Chondrocyte (in vitro differentiated cells): ENCODE data around the gene HOXA9. TPM values are rescaled to one million over a fixed set of nuclear protein-coding genes. Genes with fewer than 3 reads are reported as not detected.

Experiments used
- DNase-seq: peaks from one replicate; pipeline ENCODE4 v3.0.0; 2021; ENCODE audit warnings: mixed read lengths, low spot score
- H3K27ac Mint-ChIP-seq: one replicate; pipeline ENCODE4 v1.8.0; 2021; ENCODE audit warnings: mild to moderate bottlenecking, moderate library complexity, mixed read lengths; ENCODE audit not compliant: unreplicated experiment
- H3K27me3 Mint-ChIP-seq: 2 replicates; pipeline ENCODE4 v1.8.0; 2021; ENCODE audit warnings: low read depth, mixed read lengths
- H3K36me3 Mint-ChIP-seq: 2 replicates; pipeline ENCODE4 v1.8.0; 2021; ENCODE audit warnings: low read depth, mixed read lengths
- H3K4me1 Mint-ChIP-seq: 2 replicates; pipeline ENCODE4 v1.8.0; 2021; ENCODE audit warnings: low read depth, mild to moderate bottlenecking, mixed read lengths
- H3K4me3 Mint-ChIP-seq: one replicate; pipeline ENCODE4 v1.8.0; 2021; ENCODE audit warnings: mild to moderate bottlenecking, moderate library complexity, mixed read lengths; ENCODE audit not compliant: unreplicated experiment
- H3K9me3 Mint-ChIP-seq: 2 replicates; pipeline ENCODE4 v1.8.0; 2021; ENCODE audit warnings: low read depth, mixed read lengths
- total RNA-seq: library from RNA; stranded (reverse); gene quantifications from 3 replicates; pipeline ENCODE4 v1.2.1, GENCODE V29; 2021
- TF ChIP-seq, protein P1 (sequence below): fragments of 200-600 bp; sonication (generic); IDR thresholded peaks from 2 replicates; pipeline ENCODE4 v1.5.0; 2021; ENCODE audit warnings: antibody characterized with exemption, mild to moderate bottlenecking, moderate library complexity

The HOXA9 gene
- total RNA-seq, 1 donor from 2014 or later, result not detected

DNA sequence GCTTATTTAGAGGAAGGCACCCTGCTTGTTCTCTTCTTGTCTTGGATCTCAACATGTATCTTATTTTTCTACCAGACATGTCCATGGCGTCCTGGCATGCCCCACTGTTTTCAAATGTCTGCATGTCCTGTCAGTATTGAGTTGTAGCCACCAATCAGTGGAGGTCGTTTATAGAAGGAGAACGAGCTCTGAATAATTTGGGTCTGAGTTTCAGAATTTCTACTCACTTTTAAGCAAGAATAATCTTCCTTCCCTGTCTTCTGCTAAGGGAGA lies 37.5 kb upstream of the HOXA9 start:
- peaks cover 6% of the 10 kb centered on the region for H3K36me3 Mint-ChIP-seq
- H3K9me3 Mint-ChIP-seq, result no peaks in the 10 kb centered on the region
- peaks cover 28% of the 10 kb centered on the region for H3K4me1 Mint-ChIP-seq
- DNase-seq, result no peak
- no peak overlapping the region for H3K4me3 Mint-ChIP-seq
- H3K27ac Mint-ChIP-seq, result no peak overlapping the region
- H3K27me3 Mint-ChIP-seq, result peaks cover 86% of the 10 kb centered on the region
- TF ChIP-seq, protein P1, sequence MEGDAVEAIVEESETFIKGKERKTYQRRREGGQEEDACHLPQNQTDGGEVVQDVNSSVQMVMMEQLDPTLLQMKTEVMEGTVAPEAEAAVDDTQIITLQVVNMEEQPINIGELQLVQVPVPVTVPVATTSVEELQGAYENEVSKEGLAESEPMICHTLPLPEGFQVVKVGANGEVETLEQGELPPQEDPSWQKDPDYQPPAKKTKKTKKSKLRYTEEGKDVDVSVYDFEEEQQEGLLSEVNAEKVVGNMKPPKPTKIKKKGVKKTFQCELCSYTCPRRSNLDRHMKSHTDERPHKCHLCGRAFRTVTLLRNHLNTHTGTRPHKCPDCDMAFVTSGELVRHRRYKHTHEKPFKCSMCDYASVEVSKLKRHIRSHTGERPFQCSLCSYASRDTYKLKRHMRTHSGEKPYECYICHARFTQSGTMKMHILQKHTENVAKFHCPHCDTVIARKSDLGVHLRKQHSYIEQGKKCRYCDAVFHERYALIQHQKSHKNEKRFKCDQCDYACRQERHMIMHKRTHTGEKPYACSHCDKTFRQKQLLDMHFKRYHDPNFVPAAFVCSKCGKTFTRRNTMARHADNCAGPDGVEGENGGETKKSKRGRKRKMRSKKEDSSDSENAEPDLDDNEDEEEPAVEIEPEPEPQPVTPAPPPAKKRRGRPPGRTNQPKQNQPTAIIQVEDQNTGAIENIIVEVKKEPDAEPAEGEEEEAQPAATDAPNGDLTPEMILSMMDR, result no peak

DNA sequence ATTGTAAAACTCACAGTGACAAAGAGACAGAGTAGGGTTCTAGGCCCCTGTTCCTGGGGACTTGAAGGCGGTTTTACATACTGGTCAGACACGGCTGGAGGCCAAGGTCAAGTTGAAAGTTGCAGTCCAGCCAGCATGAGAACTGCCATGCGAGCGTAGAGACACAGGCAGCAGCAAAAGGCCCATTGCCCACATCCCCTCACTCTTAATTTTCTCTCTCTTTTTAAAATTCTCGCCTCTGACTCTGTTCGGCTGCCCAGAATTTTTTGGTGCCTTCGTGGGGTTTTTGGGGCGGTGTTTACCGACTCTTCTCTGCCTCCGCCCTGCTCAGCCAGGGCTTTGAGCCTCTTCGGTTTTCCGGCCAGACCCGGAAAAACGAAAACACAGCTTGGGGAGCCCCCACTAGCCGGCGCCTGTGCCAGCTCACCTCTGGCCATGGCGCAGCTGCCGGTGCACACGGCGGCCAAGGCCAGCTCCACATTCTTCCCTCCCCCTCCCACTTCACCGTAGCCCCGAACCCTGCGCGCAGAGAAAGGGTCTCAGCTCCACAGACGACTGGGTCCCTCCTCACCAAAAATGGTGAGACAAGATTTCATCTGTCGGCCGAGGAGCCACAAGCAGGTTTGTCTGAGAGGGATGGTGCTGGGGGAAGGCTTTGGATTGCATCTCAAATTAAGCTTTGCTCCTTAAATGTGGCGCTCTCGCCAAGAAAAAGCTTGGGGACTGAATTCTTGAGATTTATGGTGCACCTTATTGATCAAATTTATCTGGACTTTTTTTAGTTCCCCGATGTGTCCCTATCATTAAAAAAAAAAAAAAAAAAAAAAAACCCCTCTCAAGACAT lies 36.9 kb upstream of the HOXA9 start:
- TF ChIP-seq, protein P1, result no peak
- H3K9me3 Mint-ChIP-seq, result no peaks in the 10 kb centered on the region
- H3K4me1 Mint-ChIP-seq, result peaks cover 28% of the 10 kb centered on the region
- peaks cover 87% of the 10 kb centered on the region for H3K27me3 Mint-ChIP-seq
- no peak for DNase-seq
- H3K27ac Mint-ChIP-seq, result no peak overlapping the region
- H3K4me3 Mint-ChIP-seq, result no peak overlapping the region
- peaks cover 6% of the 10 kb centered on the region for H3K36me3 Mint-ChIP-seq

DNA sequence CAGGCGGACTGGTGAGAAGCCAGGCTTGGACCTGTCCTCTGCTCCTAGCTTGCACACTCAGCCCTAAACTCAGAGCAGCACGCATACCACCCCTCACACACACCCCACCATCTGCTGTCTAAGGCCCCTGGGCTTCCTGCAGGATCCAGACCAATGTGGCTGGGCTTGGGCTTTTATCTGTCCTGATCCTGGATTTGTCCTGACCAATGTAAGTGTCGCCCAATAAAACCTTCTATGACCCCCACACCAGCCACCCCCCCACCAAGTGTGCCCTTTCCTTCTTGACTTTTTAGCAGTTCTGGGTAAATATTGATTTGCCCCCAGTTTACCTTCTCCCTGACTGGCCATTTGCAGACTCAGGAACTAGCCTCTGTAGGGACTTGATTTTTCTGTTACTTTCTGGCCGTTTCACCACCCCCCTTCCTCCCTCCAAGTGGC lies 36.3 kb upstream of the HOXA9 start:
- Mint-ChIP-seq H3K9me3 (no peaks in the 10 kb centered on the region), H3K4me1 (peaks cover 28% of the 10 kb centered on the region), H3K36me3 (peaks cover 6% of the 10 kb centered on the region), H3K27me3 (peaks cover 85% of the 10 kb centered on the region), H3K4me3 (no peak overlapping the region), H3K27ac (no peak overlapping the region)
- TF ChIP-seq, protein P1, result no peak
- DNase-seq, result no peak

DNA sequence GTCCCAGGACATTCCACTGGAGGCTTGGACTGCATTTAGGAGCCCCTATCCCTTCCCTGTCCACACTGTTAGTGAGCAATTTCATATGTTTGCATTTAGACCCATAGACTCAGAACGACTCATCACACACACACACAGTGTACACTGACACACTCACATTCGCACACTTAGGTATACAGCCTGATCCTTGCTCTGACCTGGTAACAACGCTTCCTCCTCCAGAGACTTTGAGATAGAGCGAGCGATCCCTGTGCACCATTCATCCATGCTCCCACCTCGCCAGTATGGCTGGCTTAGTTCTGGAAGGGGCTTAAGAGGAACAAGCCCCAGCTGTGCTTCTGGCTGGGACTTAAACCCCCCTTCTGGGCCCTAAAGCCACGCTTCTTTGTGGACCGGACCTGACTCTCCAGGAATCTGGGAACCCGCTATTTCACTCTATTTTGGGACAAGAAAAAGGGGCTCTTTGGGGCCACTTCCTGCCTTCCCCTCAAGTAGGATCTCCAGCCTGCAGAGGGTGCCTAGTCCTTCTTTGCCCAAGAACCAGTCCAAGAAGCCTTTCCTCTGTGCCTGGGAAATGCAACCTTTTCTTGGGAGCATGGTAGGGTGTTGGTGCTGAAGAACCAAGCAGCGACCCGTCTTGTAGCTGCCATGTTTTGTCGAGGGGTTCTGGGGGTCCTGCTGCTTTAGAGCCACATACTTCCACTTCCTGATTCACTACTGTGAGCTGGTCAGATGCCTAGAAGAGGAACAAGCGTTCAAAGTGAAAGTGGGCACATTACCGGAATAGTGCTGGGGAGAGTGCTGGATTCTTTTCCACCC lies 35.6 kb upstream of the HOXA9 start:
- peak overlapping the region; percentile 64 for H3K4me3 Mint-ChIP-seq
- H3K27ac Mint-ChIP-seq, result no peak overlapping the region
- H3K9me3 Mint-ChIP-seq, result no peaks in the 10 kb centered on the region
- peaks cover 4% of the 10 kb centered on the region for H3K36me3 Mint-ChIP-seq
- DNase-seq, result no peak
- peaks cover 26% of the 10 kb centered on the region for H3K4me1 Mint-ChIP-seq
- peaks cover 81% of the 10 kb centered on the region for H3K27me3 Mint-ChIP-seq
- TF ChIP-seq, protein P1, result peak; percentile 13
